WERI-Rb-1 (cell line): Measurements from ENCODE around the gene RAB26.
A peak's percentile ranks its signal among the peaks of the same experiment; 100 is the strongest.
"Not testable (repeated sequence)": the region's sequence is repeated elsewhere in the genome, so short reads cannot be mapped to it uniquely, and the experiment has no call there.

Source experiments
- DNase-seq: peaks from one replicate; pipeline ENCODE4 v3.0.0-alpha.2; 2020
- H3K27ac ChIP-seq: fragments of 250-450 bp; sonication (Bioruptor Pico); 2 replicates; pipeline ENCODE4 v1.5.1; 2020; ENCODE audit warnings: mild to moderate bottlenecking, moderate library complexity
- H3K27me3 ChIP-seq: fragments of 250-450 bp; sonication (Bioruptor Pico); 2 replicates; pipeline ENCODE4 v1.5.1; 2021; ENCODE audit warnings: mild to moderate bottlenecking, low read depth, moderate library complexity; ENCODE audit not compliant: insufficient read depth, severe bottlenecking
- H3K36me3 ChIP-seq: fragments of 250-450 bp; sonication (Bioruptor Pico); 2 replicates; pipeline ENCODE4 v1.5.1; 2020; ENCODE audit warnings: mild to moderate bottlenecking, moderate library complexity
- H3K4me3 ChIP-seq: 2 replicates; pipeline ENCODE4 v1.5.1; 2011; ENCODE audit warnings: low read depth, mild to moderate bottlenecking, control low read depth, low read length
- H3K9me3 ChIP-seq: fragments of 250-450 bp; sonication (Bioruptor Pico); 2 replicates; pipeline ENCODE4 v1.5.1; 2021; ENCODE audit warnings: mild to moderate bottlenecking, moderate library complexity; ENCODE audit not compliant: severe bottlenecking
- TF ChIP-seq, protein P1 (sequence below): IDR thresholded peaks from 2 replicates; pipeline ENCODE4 v1.5.1; 2011; ENCODE audit warnings: low read depth, mild to moderate bottlenecking, control low read depth, inconsistent platforms, low read length

RAB26 gene

GRCh38 chr16:2196981-2197511 lies 48.6 kb downstream of the RAB26 start:
- no peak for DNase-seq
- Histone ChIP-seq H3K9me3 (no peaks in the 10 kb centered on the region), H3K27me3 (no peaks in the 10 kb centered on the region), H3K27ac (peak overlapping the region; percentile 47; the same call in 1 of the 2 replicates), H3K36me3 (peaks cover 7% of the 10 kb centered on the region), H3K4me3 (peak overlapping the region; percentile 17; the same call in 1 of the 2 replicates)
- TF ChIP-seq, protein P1, sequence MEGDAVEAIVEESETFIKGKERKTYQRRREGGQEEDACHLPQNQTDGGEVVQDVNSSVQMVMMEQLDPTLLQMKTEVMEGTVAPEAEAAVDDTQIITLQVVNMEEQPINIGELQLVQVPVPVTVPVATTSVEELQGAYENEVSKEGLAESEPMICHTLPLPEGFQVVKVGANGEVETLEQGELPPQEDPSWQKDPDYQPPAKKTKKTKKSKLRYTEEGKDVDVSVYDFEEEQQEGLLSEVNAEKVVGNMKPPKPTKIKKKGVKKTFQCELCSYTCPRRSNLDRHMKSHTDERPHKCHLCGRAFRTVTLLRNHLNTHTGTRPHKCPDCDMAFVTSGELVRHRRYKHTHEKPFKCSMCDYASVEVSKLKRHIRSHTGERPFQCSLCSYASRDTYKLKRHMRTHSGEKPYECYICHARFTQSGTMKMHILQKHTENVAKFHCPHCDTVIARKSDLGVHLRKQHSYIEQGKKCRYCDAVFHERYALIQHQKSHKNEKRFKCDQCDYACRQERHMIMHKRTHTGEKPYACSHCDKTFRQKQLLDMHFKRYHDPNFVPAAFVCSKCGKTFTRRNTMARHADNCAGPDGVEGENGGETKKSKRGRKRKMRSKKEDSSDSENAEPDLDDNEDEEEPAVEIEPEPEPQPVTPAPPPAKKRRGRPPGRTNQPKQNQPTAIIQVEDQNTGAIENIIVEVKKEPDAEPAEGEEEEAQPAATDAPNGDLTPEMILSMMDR = no peak

DNA sequence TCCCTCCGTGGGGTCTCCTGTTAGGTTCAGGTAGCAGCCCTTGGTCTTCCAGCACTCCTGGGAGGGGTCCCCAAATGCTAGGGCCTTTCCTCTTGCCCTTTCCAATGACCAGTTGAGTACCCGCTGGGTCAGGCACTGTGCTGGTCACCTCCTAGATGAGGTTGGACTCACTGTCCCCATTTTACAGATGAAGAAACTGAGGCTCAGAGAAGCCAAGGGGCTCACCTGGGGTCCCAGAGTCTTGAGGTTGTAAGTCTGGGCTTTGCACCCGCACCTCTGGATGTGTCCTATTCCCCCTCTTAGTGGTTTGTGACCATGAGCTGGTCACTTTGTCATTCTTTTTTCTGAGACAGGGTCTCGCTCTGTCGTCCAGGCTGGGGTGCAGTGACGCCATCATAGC lies 49.3 kb downstream of the RAB26 start:
- no peak for DNase-seq
- peaks cover 3% of the 10 kb centered on the region for H3K36me3 ChIP-seq
- no peak overlapping the region for H3K4me3 ChIP-seq
- no peaks in the 10 kb centered on the region for H3K27me3 ChIP-seq
- H3K9me3 ChIP-seq = no peaks in the 10 kb centered on the region
- H3K27ac ChIP-seq = no peak overlapping the region
- TF ChIP-seq, protein P1 = no peak

DNA sequence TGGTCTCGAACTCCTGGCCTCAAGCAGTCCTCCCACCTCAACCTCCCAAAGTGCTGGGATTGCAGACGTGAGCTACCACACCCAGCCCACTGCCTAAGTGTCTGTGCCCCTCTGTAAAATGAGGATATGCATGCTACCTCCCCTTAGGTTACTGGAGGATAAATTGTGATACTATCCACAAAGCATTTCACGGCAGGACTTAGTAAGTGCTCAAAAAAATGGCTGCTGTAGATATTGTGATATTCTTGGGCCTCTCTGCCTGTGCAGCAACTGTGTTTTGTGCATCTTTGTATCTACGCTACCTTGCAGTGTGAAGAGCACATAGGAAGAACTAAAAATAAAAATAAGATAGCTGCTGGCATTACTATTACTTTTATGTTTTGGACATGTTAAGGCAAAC lies 49.9 kb downstream of the RAB26 start:
- no peak overlapping the region for H3K4me3 ChIP-seq
- TF ChIP-seq, protein P1 = no peak
- DNase-seq = no peak
- H3K27me3 ChIP-seq = no peaks in the 10 kb centered on the region
- no peak overlapping the region for H3K27ac ChIP-seq
- H3K9me3 ChIP-seq = no peaks in the 10 kb centered on the region
- peaks cover 3% of the 10 kb centered on the region for H3K36me3 ChIP-seq

DNA sequence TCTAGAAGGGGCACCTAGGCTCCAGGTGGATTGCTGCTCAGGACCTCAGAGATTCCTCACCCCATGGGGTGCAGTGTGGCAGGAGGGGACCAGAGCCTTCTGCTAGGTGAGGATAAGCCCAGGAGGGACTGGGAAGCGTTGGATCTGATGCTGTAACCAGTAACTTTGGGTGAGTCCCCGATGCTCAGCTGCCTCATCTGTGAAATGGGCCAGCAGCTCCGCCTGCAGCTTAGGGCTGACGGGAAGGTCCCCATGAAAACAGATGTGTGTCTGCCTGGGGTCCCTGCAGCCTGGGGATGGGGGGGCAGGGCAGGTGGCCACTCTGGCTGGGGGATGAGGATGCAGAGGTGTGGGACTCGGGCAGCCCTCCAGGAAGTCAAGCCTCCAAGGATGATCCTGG lies 50.7 kb downstream of the RAB26 start:
- no peaks in the 10 kb centered on the region for H3K9me3 ChIP-seq
- H3K36me3 ChIP-seq = peaks cover 3% of the 10 kb centered on the region
- H3K4me3 ChIP-seq = no peak overlapping the region
- no peak overlapping the region for H3K27ac ChIP-seq
- TF ChIP-seq, protein P1 = no peak
- H3K27me3 ChIP-seq = no peaks in the 10 kb centered on the region
- DNase-seq = no peak

- TF ChIP-seq, protein P1 = no peak
Measured at GRCh38 chr16:2199621-2200139, 51.3 kb downstream of the RAB26 start.

GRCh38 chr16:2200313-2200712 lies 51.9 kb downstream of the RAB26 start:
- no peak overlapping the region for H3K27ac ChIP-seq
- no peak for DNase-seq
- TF ChIP-seq, protein P1 = no peak
- no peaks in the 10 kb centered on the region for H3K27me3 ChIP-seq
- H3K9me3 ChIP-seq = no peaks in the 10 kb centered on the region
- H3K36me3 ChIP-seq = no peaks in the 10 kb centered on the region; the same call in 1 of the 2 replicates
- H3K4me3 ChIP-seq = no peak overlapping the region

More at GRCh38 chr16:2199621-2200139, 51.3 kb downstream of the RAB26 start:
- Histone ChIP-seq H3K9me3 (no peaks in the 10 kb centered on the region), H3K27me3 (no peaks in the 10 kb centered on the region), H3K36me3 (peaks cover 1% of the 10 kb centered on the region), H3K27ac (no peak overlapping the region), H3K4me3 (no peak overlapping the region)
- DNase-seq = no peak

DNA sequence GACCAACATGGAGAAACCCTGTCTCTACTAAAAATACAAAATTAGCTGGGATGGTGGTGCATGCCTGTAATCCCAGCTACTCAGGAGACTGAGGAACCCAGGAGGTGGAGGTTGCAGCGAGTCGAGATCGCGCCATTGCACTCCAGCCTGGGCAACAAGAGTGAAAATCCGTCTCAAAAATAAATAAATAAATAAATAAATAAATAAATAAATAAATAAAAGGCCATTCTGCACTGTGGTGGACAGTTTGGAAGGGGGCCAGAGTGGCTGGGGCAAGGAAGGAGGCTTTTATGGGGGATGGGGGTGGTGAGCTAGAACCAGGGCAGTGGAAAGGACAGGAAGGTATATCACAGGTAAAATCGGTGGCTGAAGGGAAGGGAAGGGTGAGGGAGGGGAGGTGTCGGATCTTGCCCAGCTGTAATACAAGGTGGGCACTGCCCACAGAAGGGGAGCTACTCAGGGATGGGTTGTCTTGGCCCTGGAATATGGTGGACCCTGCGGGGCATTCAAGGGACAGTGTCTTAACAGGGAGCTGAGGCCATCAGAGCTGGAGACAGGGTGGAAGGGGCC lies 54.8 kb downstream of the RAB26 start:
- H3K36me3 ChIP-seq = peaks cover 21% of the 10 kb centered on the region
- H3K9me3 ChIP-seq, H3K4me3 ChIP-seq, DNase-seq, H3K27ac ChIP-seq, H3K27me3 ChIP-seq: not testable (repeated sequence)
